ENCODE measurements around the gene NOC2L. TPM values are rescaled to one million over a fixed set of nuclear protein-coding genes. Genes with fewer than 3 reads are reported as not detected.
A peak's percentile ranks its signal among the peaks of the same experiment; 100 is the strongest.

The NOC2L gene
- polyA plus RNA-seq, 2 of the 4 experiments (the other 2 are of a cell fraction): 48.4 to 73.5 TPM

DNA sequence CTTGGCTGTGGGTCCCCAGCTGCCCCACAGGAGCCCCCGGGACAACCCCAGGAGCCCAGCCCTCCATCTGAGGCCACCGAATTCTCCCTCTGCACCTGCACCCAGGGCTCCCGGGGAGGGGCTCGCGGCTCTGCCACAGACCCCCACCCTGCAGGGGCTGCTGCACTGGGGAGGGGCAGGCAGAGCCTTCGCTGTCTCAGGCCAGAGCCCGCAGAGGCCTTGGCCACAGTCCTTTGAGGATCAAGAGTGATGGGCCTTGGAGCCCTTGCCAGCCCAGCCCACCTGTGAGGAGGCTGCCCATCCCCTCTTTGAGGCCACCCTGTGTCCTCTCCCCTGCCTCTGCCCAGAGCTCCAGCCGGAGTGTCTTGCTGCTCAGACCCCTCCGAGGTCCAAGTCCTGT lies 16.3 kb upstream of the NOC2L start:
- WGBS (ENCODE audit: missing lambda C conversion rate): 86% methylated on average over 3 of the region's 9 CpGs
- POLR2A ChIA-PET: interaction anchor here (1.4 kb wide), 1 partner anchor 9 kb away, joined by 14 read pairs; the partner anchor contains the start of gene PLEKHN1
- CTCF ChIA-PET: interaction anchor here (0.6 to 3.7 kb wide), 7 partner anchors 9 to 106 kb away, joined by 3 to 26 read pairs (median 5); partner anchors contain the start of gene PLEKHN1
- FAIRE-seq (no peak), DNase-seq (ENCODE audit: low read depth in 1 of 2, low spot score in 1 of 2) (no peak), ATAC-seq (no peak; a peak in 1 of 6 replicates)
- Histone ChIP-seq H3K4me2 (peak overlapping the region; percentile 82), H3K27ac (peak overlapping the region in 1 of 2 experiments; percentile 90; a peak in 2 of 6 replicates), H3K9me3 (no peaks in the 10 kb centered on the region), H3K4me3 (no peak overlapping the region; the same call in 2 of the 3 replicates), H3K4me1 (peaks cover 7% of the 10 kb centered on the region; the same call in 1 of the 3 replicates)
- TF ChIP-seq MAFK (IDR thresholded peaks at IDR 0.05; ENCODE audit: partially characterized antibody) (no peak), KDM5A (IDR thresholded peaks at IDR 0.05) (no peak), RARB (CRISPR knock-in tag; IDR thresholded peaks at IDR 0.05) (no peak), CBX8 (IDR thresholded peaks at IDR 0.05) (no peak), NFE2L2 (conservative IDR thresholded peaks at IDR 0.05; ENCODE audit: low read length) (no peak), KDM1A (IDR thresholded peaks at IDR 0.05; ENCODE audit: low read depth) (no peak), ZSCAN20 (CRISPR knock-in tag; IDR thresholded peaks at IDR 0.05) (no peak), ESRRA (IDR thresholded peaks at IDR 0.05; ENCODE audit: borderline replicate concordance, low read length) (no peak), RCOR1 (IDR thresholded peaks at IDR 0.05; ENCODE audit: low read depth, low read length) (no peak)
- TF ChIP-seq, protein P1, sequence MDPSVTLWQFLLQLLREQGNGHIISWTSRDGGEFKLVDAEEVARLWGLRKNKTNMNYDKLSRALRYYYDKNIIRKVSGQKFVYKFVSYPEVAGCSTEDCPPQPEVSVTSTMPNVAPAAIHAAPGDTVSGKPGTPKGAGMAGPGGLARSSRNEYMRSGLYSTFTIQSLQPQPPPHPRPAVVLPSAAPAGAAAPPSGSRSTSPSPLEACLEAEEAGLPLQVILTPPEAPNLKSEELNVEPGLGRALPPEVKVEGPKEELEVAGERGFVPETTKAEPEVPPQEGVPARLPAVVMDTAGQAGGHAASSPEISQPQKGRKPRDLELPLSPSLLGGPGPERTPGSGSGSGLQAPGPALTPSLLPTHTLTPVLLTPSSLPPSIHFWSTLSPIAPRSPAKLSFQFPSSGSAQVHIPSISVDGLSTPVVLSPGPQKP (IDR thresholded peaks at IDR 0.05; ENCODE audit: low read depth, low read length): no peak

DNA sequence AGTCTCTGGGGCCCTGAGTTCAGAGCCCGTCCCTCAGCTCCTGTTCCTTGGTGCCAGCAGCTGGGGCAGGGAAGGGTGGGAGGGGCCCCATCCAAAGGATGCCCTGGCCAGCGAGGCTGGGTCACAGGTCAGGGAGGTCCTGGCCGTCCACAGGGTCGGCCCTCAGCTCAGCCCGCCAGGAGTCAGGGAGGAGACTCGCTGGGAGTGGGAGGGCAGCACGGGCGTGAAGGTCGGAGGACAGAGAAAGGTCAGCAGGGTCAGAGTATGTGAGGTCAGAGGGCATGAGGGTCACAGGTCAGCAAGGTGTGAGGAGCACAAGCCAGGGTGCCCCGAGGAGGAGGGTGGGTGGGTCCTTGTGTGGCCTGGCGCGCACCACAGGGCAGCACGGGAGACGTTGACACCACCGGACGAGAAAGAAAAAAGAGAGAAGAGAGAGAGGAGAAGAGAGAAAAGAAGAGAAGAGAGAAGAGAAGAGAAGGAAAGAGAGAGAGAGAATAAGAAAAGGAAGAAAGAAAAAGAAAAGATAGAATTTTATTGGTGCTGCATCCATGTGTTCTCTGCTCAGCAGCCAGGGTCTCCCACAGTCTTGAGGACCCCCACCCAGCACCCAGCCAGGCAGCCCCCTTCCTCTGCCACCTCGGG lies 15.8 kb upstream of the NOC2L start:
- ChIA-PET CTCF (interaction anchor here (0.8 to 3.7 kb wide), 4 partner anchors 8 to 70 kb away, joined by 3 to 26 read pairs (median 8); partner anchors contain the start of genes AGRN and PLEKHN1), POLR2A (no interaction called here)
- DNase-seq (ENCODE audit: low read depth in 1 of 2, low spot score in 1 of 2) (no peak), FAIRE-seq (no peak), ATAC-seq (no peak)
- 84% methylated on average over 16 of the region's 17 CpGs for WGBS (ENCODE audit: missing lambda C conversion rate)
- Histone ChIP-seq H3K4me1 (peaks cover 7% of the 10 kb centered on the region; the same call in 1 of the 3 replicates), H3K27ac (no peak overlapping the region; a peak in 1 of 6 replicates), H3K4me2 (no peak overlapping the region; the same call in 2 of the 3 replicates), H3K4me3 (no peak overlapping the region), H3K9me3 (no peaks in the 10 kb centered on the region)
- TF ChIP-seq, protein P2, sequence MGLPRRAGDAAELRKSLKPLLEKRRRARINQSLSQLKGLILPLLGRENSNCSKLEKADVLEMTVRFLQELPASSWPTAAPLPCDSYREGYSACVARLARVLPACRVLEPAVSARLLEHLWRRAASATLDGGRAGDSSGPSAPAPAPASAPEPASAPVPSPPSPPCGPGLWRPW (IDR thresholded peaks at IDR 0.05): no peak
- TF ChIP-seq, protein P1 (IDR thresholded peaks at IDR 0.05; ENCODE audit: low read depth, low read length): no peak
- TF ChIP-seq BHLHE40 (IDR thresholded peaks at IDR 0.05; ENCODE audit: low read depth, low read length) (no peak), NPAS2 (CRISPR knock-in tag; IDR thresholded peaks at IDR 0.05; ENCODE audit: borderline replicate concordance) (no peak), FOSL2 (IDR thresholded peaks at IDR 0.05) (no peak), FOSL2 (CRISPR knock-in tag; IDR thresholded peaks at IDR 0.05) (no peak), RCOR1 (IDR thresholded peaks at IDR 0.05; ENCODE audit: low read depth, low read length) (no peak), EHMT2 (IDR thresholded peaks at IDR 0.05; ENCODE audit: low read depth) (no peak), JUN (IDR thresholded peaks at IDR 0.05) (no peak), E2F6 (IDR thresholded peaks at IDR 0.05; ENCODE audit: borderline replicate concordance, low read depth) (no peak), FOSB (CRISPR knock-in tag; IDR thresholded peaks at IDR 0.05) (no peak), USF2 (IDR thresholded peaks at IDR 0.05) (no peak), TP53 (CRISPR knock-in tag; IDR thresholded peaks at IDR 0.05) (no peak), FOXS1 (CRISPR knock-in tag; IDR thresholded peaks at IDR 0.05) (no peak), SMC3 (IDR thresholded peaks at IDR 0.05) (no peak), RAD21 (conservative IDR thresholded peaks at IDR 0.05 in 1 of 2, IDR thresholded peaks at IDR 0.05 in 1 of 2) (no peak)

All from A549 (cell line).